Measurements from ENCODE around the gene TTLL6.

- TF ChIP-seq POLR2A (IDR thresholded peaks at IDR 0.05) (no peak), POLR2AphosphoS5 (IDR thresholded peaks at IDR 0.05) (no peak), EP300 (IDR thresholded peaks at IDR 0.05) (no peak)
- TF ChIP-seq, protein P1, sequence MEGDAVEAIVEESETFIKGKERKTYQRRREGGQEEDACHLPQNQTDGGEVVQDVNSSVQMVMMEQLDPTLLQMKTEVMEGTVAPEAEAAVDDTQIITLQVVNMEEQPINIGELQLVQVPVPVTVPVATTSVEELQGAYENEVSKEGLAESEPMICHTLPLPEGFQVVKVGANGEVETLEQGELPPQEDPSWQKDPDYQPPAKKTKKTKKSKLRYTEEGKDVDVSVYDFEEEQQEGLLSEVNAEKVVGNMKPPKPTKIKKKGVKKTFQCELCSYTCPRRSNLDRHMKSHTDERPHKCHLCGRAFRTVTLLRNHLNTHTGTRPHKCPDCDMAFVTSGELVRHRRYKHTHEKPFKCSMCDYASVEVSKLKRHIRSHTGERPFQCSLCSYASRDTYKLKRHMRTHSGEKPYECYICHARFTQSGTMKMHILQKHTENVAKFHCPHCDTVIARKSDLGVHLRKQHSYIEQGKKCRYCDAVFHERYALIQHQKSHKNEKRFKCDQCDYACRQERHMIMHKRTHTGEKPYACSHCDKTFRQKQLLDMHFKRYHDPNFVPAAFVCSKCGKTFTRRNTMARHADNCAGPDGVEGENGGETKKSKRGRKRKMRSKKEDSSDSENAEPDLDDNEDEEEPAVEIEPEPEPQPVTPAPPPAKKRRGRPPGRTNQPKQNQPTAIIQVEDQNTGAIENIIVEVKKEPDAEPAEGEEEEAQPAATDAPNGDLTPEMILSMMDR (IDR thresholded peaks at IDR 0.05) = no peak
Measured at GRCh38 chr17:48720266-48721008, 96.6 kb downstream of the TTLL6 start.

Data from stomach (tissue), 4 donors.